IMR-90 (cell line): ENCODE results near the gene SLC5A3. TPM values are rescaled to one million over a fixed set of nuclear protein-coding genes. Genes with fewer than 3 reads are reported as not detected.

Experiments
- ATAC-seq: fragments of 200-7000 bp; cut with Tn5 transposase; 2 replicates; pipeline ENCODE4 v1.9.1; 2020; ENCODE audit warnings: low read depth, mild to moderate bottlenecking, moderate library complexity
- BruUV-seq: library from RNA; stranded (reverse); fragments of 400-500 nt; replicated peaks from 2 replicates; lab custom pipeline; 2021; lab: Mats Ljungman, UMichigan
- CTCF ChIA-PET: fragments of 300-600 bp; formaldehyde crosslinking; extraction: SDS; loops from one replicate; lab custom pipeline; 2021; ENCODE audit warnings: antibody characterized with exemption; lab: Yijun Ruan, JAX
- POLR2A ChIA-PET: fragments of 300-600 bp; sonication (Branson Sonifier 250); formaldehyde crosslinking; loops from one replicate; lab custom pipeline; 2022; ENCODE audit warnings: antibody characterized with exemption; ENCODE audit not compliant: unreplicated experiment; lab: Charles Lee
- DNase-seq: peaks from one replicate; pipeline ENCODE4 v3.0.0; 2013
- H2AFZ ChIP-seq: replicated peaks from 2 replicates; pipeline ENCODE3; 2013; ENCODE audit warnings: low read length, mild to moderate bottlenecking; ENCODE audit not compliant: poor library complexity
- H2AK5ac ChIP-seq: 2 replicates; pipeline ENCODE4 v1.6.1; 2013; ENCODE audit warnings: low read depth, low read length, inconsistent platforms
- H2AK9ac ChIP-seq: replicated peaks from 2 replicates; pipeline ENCODE3; 2013; ENCODE audit warnings: mild to moderate bottlenecking, low read depth, low read length, moderate library complexity; ENCODE audit not compliant: poor library complexity
- H2BK120ac ChIP-seq: 2 replicates; pipeline ENCODE4 v1.6.1; 2013; ENCODE audit warnings: low read depth, low read length, inconsistent platforms
- H2BK15ac ChIP-seq: 3 replicates; pipeline ENCODE4 v1.6.1; 2013; ENCODE audit warnings: low read depth, low read length, inconsistent platforms
- H2BK20ac ChIP-seq: 2 replicates; pipeline ENCODE4 v1.6.1; 2013; ENCODE audit warnings: low read depth, mild to moderate bottlenecking, inconsistent platforms, low read length, moderate library complexity
- H2BK5ac ChIP-seq: 2 replicates; pipeline ENCODE4 v1.6.1; 2013; ENCODE audit warnings: mild to moderate bottlenecking, low read depth, low read length, inconsistent platforms; ENCODE audit not compliant: poor library complexity, severe bottlenecking
- H3K14ac ChIP-seq: replicated peaks from 2 replicates; pipeline ENCODE4 v1.6.1; 2013; ENCODE audit warnings: low read depth, low read length, inconsistent platforms
- H3K18ac ChIP-seq: 2 replicates; pipeline ENCODE4 v1.6.1; 2013; ENCODE audit warnings: low read depth, low read length, control low read depth
- H3K23ac ChIP-seq: 2 replicates; pipeline ENCODE4 v1.6.1; 2013; ENCODE audit warnings: low read depth, low read length, inconsistent platforms
- H3K27ac ChIP-seq: 2 replicates; pipeline ENCODE4 v1.5.1; 2013; ENCODE audit warnings: mild to moderate bottlenecking, control low read depth, low read length; ENCODE audit not compliant: insufficient read depth
- H3K27me3 ChIP-seq: 2 replicates; pipeline ENCODE4 v1.6.1; 2013; ENCODE audit warnings: low read length; ENCODE audit not compliant: control insufficient read depth, insufficient read depth
- H3K36me3 ChIP-seq: 2 replicates; pipeline ENCODE4 v1.6.1; 2013; ENCODE audit warnings: low read length, mixed read lengths; ENCODE audit not compliant: control insufficient read depth, insufficient read depth
- H3K4ac ChIP-seq: 2 replicates; pipeline ENCODE4 v1.6.1; 2013; ENCODE audit warnings: low read depth, low read length, inconsistent platforms
- H3K4me1 ChIP-seq: 2 replicates; pipeline ENCODE4 v1.6.1; 2013; ENCODE audit warnings: low read length, mixed read lengths; ENCODE audit not compliant: control insufficient read depth, insufficient read depth
- H3K4me2 ChIP-seq: 2 replicates; pipeline ENCODE4 v1.6.1; 2013; ENCODE audit warnings: low read depth, mild to moderate bottlenecking, control low read depth, low read length, moderate library complexity
- H3K4me3 ChIP-seq: 2 replicates; pipeline ENCODE4 v1.5.1; 2013; ENCODE audit warnings: low read depth, mild to moderate bottlenecking, control low read depth, low read length, moderate library complexity; ENCODE audit not compliant: insufficient read depth
- H3K56ac ChIP-seq: 2 replicates; pipeline ENCODE4 v1.6.1; 2013; ENCODE audit warnings: low read length, inconsistent platforms; ENCODE audit not compliant: insufficient read depth; ENCODE audit errors: extremely low read depth
- H3K79me1 ChIP-seq, 2 experiments: 2 replicates each; pipeline ENCODE4 v1.6.1; 2013; ENCODE audit warnings: low read length in 2 of 2, inconsistent platforms in 1 of 2, low read depth in 1 of 2
- H3K9ac ChIP-seq: 2 replicates; pipeline ENCODE4 v1.6.1; 2013; ENCODE audit warnings: low read depth, low read length, control low read depth
- H3K9me1 ChIP-seq: 2 replicates; pipeline ENCODE4 v1.6.1; 2013; ENCODE audit warnings: low read length, inconsistent platforms; ENCODE audit not compliant: insufficient read depth
- H3K9me3 ChIP-seq: 2 replicates; pipeline ENCODE4 v1.6.1; 2013; ENCODE audit warnings: low read length; ENCODE audit not compliant: control insufficient read depth, insufficient read depth
- H4K20me1 ChIP-seq: 2 replicates; pipeline ENCODE4 v1.6.1; 2013; ENCODE audit warnings: low read length, inconsistent platforms; ENCODE audit not compliant: insufficient read depth
- H4K5ac ChIP-seq: 2 replicates; pipeline ENCODE4 v1.6.1; 2013; ENCODE audit warnings: mild to moderate bottlenecking, low read depth, low read length, control low read depth
- H4K8ac ChIP-seq, 2 experiments: 2 replicates each; pipeline ENCODE4 v1.6.1; 2013; ENCODE audit warnings: low read depth in 2 of 2, low read length in 2 of 2, control low read depth in 1 of 2, inconsistent platforms in 1 of 2
- H4K91ac ChIP-seq: 2 replicates; pipeline ENCODE4 v1.6.1; 2013; ENCODE audit warnings: low read depth, low read length, inconsistent platforms; ENCODE audit not compliant: insufficient read depth
- FOS ChIP-seq: fragments of 150-350 bp; IDR thresholded peaks from 2 replicates; pipeline ENCODE4 v1.6.1; 2016; ENCODE audit warnings: low read depth, low read length
- NFE2L2 ChIP-seq: fragments of 150-350 bp; IDR thresholded peaks from 2 replicates; pipeline ENCODE4 v1.6.1; 2016; ENCODE audit warnings: low read depth, mild to moderate bottlenecking, low read length
- SMC3 ChIP-seq: fragments of 150-350 bp; IDR thresholded peaks from 2 replicates; pipeline ENCODE4 v1.6.1; 2016; ENCODE audit warnings: low read depth, mild to moderate bottlenecking, antibody characterized with exemption, low read length, moderate library complexity
- WGBS, 2 experiments: methylation state at CpG; one replicate each; pipeline versions ENCODE4 v1.1.5 to v1.1.7; 2013; ENCODE audit warnings: missing lambda C conversion rate in 2 of 2; ENCODE audit not compliant: insufficient read length in 1 of 2; ENCODE audit errors: extremely low coverage in 2 of 2; 5-methylcytosine and 5-hydroxymethylcytosine counted together
- dilution Hi-C: fragments of 300-500 bp; cut with HindIII; formaldehyde crosslinking; loops from one replicate; pipeline ENCODE4 v1.14.3; 2018; ENCODE audit warnings: low sequenced_read_pairs; ENCODE audit not compliant: unreplicated experiment
- in situ Hi-C: fragments of 300-500 bp; cut with MboI; formaldehyde crosslinking; loops from 3 replicates; pipeline ENCODE4 v1.14.3; 2019; ENCODE audit warnings: low sequenced_read_pairs, inconsistent platforms, mixed read lengths
- intact Hi-C: fragments of 100-400 bp; cut with micrococcal nuclease; formaldehyde crosslinking; loops from 2 replicates; pipeline ENCODE4 v1.10.0; 2022
- polyA plus RNA-seq, 3 experiments: library from polyadenylated mRNA; depleted of rRNA; stranded (reverse); fragments of >200 nt; gene quantifications; 2 replicates each; pipeline ENCODE4 v1.2.3, GENCODE V29; 2012; ENCODE audit warnings: low replicate concordance in 1 of 3
- total RNA-seq: library from RNA; depleted of rRNA; stranded (reverse); fragments of >200 nt; gene quantifications from 2 replicates; pipeline ENCODE4 v1.2.3, GENCODE V29; 2012

Gene SLC5A3
- total and polyA plus RNA-seq, 2 of the 4 experiments (the other 2 are of a cell fraction) = 1.8 to 9.9 TPM

- dilution Hi-C loops = no loop called here
- Histone ChIP-seq H3K4me1 (peaks cover 10% of the 10 kb centered on the region), H3K27ac (no peak overlapping the region), H3K4ac (no peak overlapping the region), H4K8ac (no peak overlapping the region), H3K9me3 (no peaks in the 10 kb centered on the region), H3K56ac (no peak overlapping the region), H3K9me1 (peaks cover 18% of the 10 kb centered on the region; the same call in 1 of the 2 replicates), H3K79me1 (peaks cover 33 to 64% of the 10 kb centered on the region in 2 experiments), H4K20me1 (peaks cover 14% of the 10 kb centered on the region; the same call in 1 of the 2 replicates), H3K27me3 (no peaks in the 10 kb centered on the region), H2BK20ac (no peak overlapping the region), H2BK5ac (no peak overlapping the region), H2AFZ (no peak overlapping the region), H2BK15ac (no peak overlapping the region), H3K4me2 (no peak overlapping the region), H3K9ac (no peak overlapping the region), H4K91ac (no peak overlapping the region), H2BK120ac (no peak overlapping the region), H4K5ac (no peak overlapping the region), H3K18ac (no peak overlapping the region), H3K4me3 (no peak overlapping the region), H2AK9ac (no peak overlapping the region), H3K14ac (no peak overlapping the region), H3K23ac (no peak overlapping the region), H3K36me3 (peaks cover 9% of the 10 kb centered on the region), H2AK5ac (no peak overlapping the region)
- POLR2A ChIA-PET = no interaction called here
- no peak for ATAC-seq
- no peak for DNase-seq
- CTCF ChIA-PET = interaction anchor here (0.6 to 0.9 kb wide), 2 partner anchors 10 to 121 kb away, joined by 4 to 7 read pairs; no protein-coding TSS in a partner anchor
- intact Hi-C loops = no loop called here
- TF ChIP-seq SMC3 (no peak), NFE2L2 (no peak), FOS (no peak)
- in situ Hi-C loops = loop anchor here (5.0 kb wide), 1 partner anchor 170 kb away; no protein-coding TSS in a partner anchor
- WGBS, 2 experiments = no CpG with 5 or more reads among the region's 6 CpGs
- BruUV-seq = no TSS peak
These were observed 19.0 kb downstream of the SLC5A3 start for GRCh38 chr21:34092262-34092921.
